HFFc6 (cell line): ENCODE measurements around the gene RFC2. TPM values are rescaled to one million over a fixed set of nuclear protein-coding genes. Genes with fewer than 3 reads are reported as not detected.
"Not testable (repeated sequence)": the region's sequence is repeated elsewhere in the genome, so short reads cannot be mapped to it uniquely, and the experiment has no call there.

Source experiments
- DNase-seq: peaks from one replicate; pipeline ENCODE4 v3.0.0-alpha.2; 2018
- H3K27ac Mint-ChIP-seq: 2 replicates; pipeline ENCODE4 v1.8.0; 2020; ENCODE audit warnings: mild to moderate bottlenecking, mixed read lengths
- H3K27me3 Mint-ChIP-seq: 2 replicates; pipeline ENCODE4 v1.8.0; 2021; ENCODE audit warnings: mild to moderate bottlenecking, moderate library complexity, mixed read lengths; ENCODE audit not compliant: insufficient read depth
- H3K36me3 Mint-ChIP-seq: 2 replicates; pipeline ENCODE4 v1.8.0; 2021; ENCODE audit warnings: low read depth, mixed read lengths
- H3K4me1 Mint-ChIP-seq: 2 replicates; pipeline ENCODE4 v1.8.0; 2020; ENCODE audit warnings: low read depth, mixed read lengths
- H3K4me3 Mint-ChIP-seq: 2 replicates; pipeline ENCODE4 v1.8.0; 2020; ENCODE audit warnings: mild to moderate bottlenecking, moderate library complexity, mixed read lengths
- H3K9me3 Mint-ChIP-seq: 2 replicates; pipeline ENCODE4 v1.8.0; 2020; ENCODE audit warnings: mild to moderate bottlenecking, mixed read lengths
- CTCF ChIP-seq: fragments of 200-600 bp; sonication (generic); IDR thresholded peaks from 2 replicates; pipeline ENCODE4 v1.5.0; 2021; ENCODE audit warnings: antibody characterized with exemption, mild to moderate bottlenecking
- total RNA-seq, 6 experiments: library from RNA; stranded (reverse); fragmentation: NEBNext Ultra II Directional; extraction: Animal tissue kit (Norgen Biotek cat#: 25700); gene quantifications; 2 replicates in 1 of 6; 3 replicates in 5 of 6; pipeline ENCODE4 v1.2.3, GENCODE V29; 2021

The RFC2 gene
- total RNA-seq, 6 experiments from 2014 or later: 16.8 to 37.7 (median 34.0) TPM

- Mint-ChIP-seq H3K27ac (peak overlapping the region; percentile 3; the same call in 1 of the 2 replicates), H3K9me3 (no peaks in the 10 kb centered on the region), H3K4me3 (no peak overlapping the region), H3K27me3 (peaks cover 2% of the 10 kb centered on the region; the same call in 1 of the 2 replicates), H3K36me3 (peaks cover 33% of the 10 kb centered on the region), H3K4me1 (peaks cover 7% of the 10 kb centered on the region)
- no peak for TF ChIP-seq CTCF
- no peak for DNase-seq
Observed at GRCh38 chr7:74197449-74198124, 56.6 kb downstream of the RFC2 start.

DNA sequence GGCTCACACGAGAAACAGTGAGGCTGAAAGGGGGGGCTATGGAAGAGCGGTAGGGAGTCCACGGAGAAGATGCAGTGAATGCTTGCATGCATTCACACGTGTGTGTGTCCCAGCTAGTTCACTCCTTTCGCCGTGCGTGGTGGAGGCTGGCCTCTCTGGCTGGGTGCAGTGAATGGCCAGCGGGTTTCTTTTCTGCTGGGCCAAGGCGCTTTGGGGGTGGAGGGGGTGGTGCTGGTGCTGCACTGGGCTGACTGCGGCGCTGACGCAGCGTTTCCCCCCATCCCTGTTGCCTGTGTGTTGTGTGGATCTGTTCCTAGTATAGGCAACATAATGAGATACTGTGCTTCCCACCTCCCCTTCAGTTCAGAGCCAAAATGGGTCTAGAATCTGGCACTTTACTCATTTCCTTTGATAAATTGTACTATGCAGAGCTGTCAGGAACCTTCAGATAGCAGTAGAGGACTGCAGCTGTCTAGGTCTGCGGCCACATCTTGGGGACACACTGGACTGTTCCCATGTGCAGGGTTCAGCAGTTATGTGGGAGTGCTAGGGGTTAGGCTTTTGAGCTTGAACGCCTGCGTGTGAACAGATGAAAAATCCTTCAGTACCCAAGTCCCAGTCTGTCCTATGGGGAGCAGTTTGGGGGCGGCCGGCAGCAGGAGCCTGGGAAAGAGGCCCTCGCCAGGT, 58.1 kb downstream of the RFC2 start:
- DNase-seq, H3K4me3 Mint-ChIP-seq, H3K27me3 Mint-ChIP-seq, H3K9me3 Mint-ChIP-seq, H3K4me1 Mint-ChIP-seq, H3K27ac Mint-ChIP-seq: not testable (repeated sequence)
- H3K36me3 Mint-ChIP-seq: peaks cover 36% of the 10 kb centered on the region

- H3K9me3 Mint-ChIP-seq, DNase-seq, H3K4me1 Mint-ChIP-seq, H3K27me3 Mint-ChIP-seq, H3K4me3 Mint-ChIP-seq: not testable (repeated sequence)
- H3K27ac Mint-ChIP-seq: peak overlapping the region; percentile 16; the same call in 1 of the 2 replicates
- H3K36me3 Mint-ChIP-seq: peaks cover 37% of the 10 kb centered on the region
Observed at GRCh38 chr7:74195139-74195860, 58.9 kb downstream of the RFC2 start.

GRCh38 chr7:74194686-74195085, 59.5 kb downstream of the RFC2 start:
- no peak for DNase-seq
- peaks cover 42% of the 10 kb centered on the region for H3K36me3 Mint-ChIP-seq

GRCh38 chr7:74193913-74194312, 60.3 kb downstream of the RFC2 start:
- H3K27me3 Mint-ChIP-seq: peaks cover 2% of the 10 kb centered on the region; the same call in 1 of the 2 replicates
- peaks cover under 1% of the 10 kb centered on the region; the same call in 1 of the 2 replicates for H3K4me1 Mint-ChIP-seq

More at GRCh38 chr7:74194686-74195085, 59.5 kb downstream of the RFC2 start:
- TF ChIP-seq CTCF: no peak
- Mint-ChIP-seq H3K27me3 (peaks cover 2% of the 10 kb centered on the region; the same call in 1 of the 2 replicates), H3K4me3 (no peak overlapping the region), H3K27ac (0 out of 2 replicates have a peak overlapping the region, but pooled peaks have one; percentile 16), H3K9me3 (no peaks in the 10 kb centered on the region), H3K4me1 (peaks cover 6% of the 10 kb centered on the region)

More at GRCh38 chr7:74193913-74194312, 60.3 kb downstream of the RFC2 start:
- Mint-ChIP-seq H3K4me3 (no peak overlapping the region), H3K9me3 (no peaks in the 10 kb centered on the region), H3K36me3 (peaks cover 42% of the 10 kb centered on the region), H3K27ac (no peak overlapping the region)
- no peak for DNase-seq
- TF ChIP-seq CTCF: peak; percentile 32; the same call in 1 of the 2 replicates
